ENCODE data around the gene MIX23. TPM values are rescaled to one million over a fixed set of nuclear protein-coding genes. Genes with fewer than 3 reads are reported as not detected.

Gene MIX23
- total and polyA plus RNA-seq, 11 donors = 15.1 to 73.8 (median 28.5) TPM

DNA sequence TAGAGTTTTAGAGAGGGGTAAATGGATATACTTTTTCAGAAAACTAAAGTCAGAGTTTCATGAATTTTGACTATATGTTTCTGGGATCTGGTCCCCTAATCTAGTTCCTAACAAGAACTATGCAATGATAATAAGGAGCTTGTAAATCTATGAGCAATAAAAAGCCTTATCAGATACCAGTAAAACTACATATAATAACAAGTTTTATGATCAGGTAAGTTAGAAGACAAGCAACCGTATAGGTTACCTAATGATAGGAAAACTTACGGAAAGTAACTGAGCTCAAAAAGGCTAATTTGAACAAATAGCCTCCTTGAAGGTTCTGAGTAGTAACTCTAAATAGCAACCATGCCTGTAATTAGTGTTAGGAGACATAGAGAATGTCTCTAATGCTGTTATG lies 21.0 kb downstream of the MIX23 start:
- no peak overlapping the region for H3K4me3 ChIP-seq
- H3K9me3 ChIP-seq = no peaks in the 10 kb centered on the region
- ATAC-seq (no peak), DNase-seq (no peak)
- TF ChIP-seq, protein P1, sequence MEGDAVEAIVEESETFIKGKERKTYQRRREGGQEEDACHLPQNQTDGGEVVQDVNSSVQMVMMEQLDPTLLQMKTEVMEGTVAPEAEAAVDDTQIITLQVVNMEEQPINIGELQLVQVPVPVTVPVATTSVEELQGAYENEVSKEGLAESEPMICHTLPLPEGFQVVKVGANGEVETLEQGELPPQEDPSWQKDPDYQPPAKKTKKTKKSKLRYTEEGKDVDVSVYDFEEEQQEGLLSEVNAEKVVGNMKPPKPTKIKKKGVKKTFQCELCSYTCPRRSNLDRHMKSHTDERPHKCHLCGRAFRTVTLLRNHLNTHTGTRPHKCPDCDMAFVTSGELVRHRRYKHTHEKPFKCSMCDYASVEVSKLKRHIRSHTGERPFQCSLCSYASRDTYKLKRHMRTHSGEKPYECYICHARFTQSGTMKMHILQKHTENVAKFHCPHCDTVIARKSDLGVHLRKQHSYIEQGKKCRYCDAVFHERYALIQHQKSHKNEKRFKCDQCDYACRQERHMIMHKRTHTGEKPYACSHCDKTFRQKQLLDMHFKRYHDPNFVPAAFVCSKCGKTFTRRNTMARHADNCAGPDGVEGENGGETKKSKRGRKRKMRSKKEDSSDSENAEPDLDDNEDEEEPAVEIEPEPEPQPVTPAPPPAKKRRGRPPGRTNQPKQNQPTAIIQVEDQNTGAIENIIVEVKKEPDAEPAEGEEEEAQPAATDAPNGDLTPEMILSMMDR (IDR thresholded peaks at IDR 0.05) = no peak
- no peak for TF ChIP-seq POLR2A (IDR thresholded peaks at IDR 0.05)
- H3K27me3 ChIP-seq = no peaks in the 10 kb centered on the region
- WGBS, 4 donors = 88 to 97% (median 94%) methylated on average over 2 of the region's 2 CpGs
- intact Hi-C loops (cut with DNase I) = loop anchor here in 1 of 10 donors (10.0 kb wide), 1 partner anchor 817 kb away; the partner anchor contains the start of gene POLQ
- H3K27ac ChIP-seq = no peak overlapping the region
- no peaks in the 10 kb centered on the region for H3K4me1 ChIP-seq
- H3K36me3 ChIP-seq = peaks cover 0 to 96% (median 69%) of the 10 kb centered on the region in 9 donors

DNA sequence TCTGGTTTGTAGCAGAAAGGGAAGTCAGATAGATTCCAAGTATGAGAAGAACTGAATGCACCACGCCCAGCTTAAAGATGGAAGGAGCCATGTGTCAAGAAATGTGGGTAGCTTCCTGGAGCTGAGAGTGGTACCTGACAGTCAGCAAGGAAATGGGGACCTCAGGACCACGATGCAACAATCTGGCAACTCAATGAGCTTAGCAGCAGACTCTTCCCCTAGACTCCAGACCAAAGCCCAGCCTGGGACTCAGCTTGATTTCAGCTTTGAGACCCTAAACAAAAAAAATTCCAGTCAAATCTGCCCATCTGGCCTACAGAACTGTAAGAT lies 24.4 kb downstream of the MIX23 start:
- Histone ChIP-seq H3K4me1 (no peaks in the 10 kb centered on the region), H3K9me3 (no peaks in the 10 kb centered on the region), H3K27me3 (no peaks in the 10 kb centered on the region), H3K36me3 (peaks cover 0 to 62% (median 36%) of the 10 kb centered on the region in 9 donors), H3K4me3 (no peak overlapping the region), H3K27ac (no peak overlapping the region)
- intact Hi-C loops (cut with DNase I) = loop anchor here in 2 of 10 donors (5.0 to 10.0 kb wide), 2 partner anchors 811 to 814 kb away; partner anchors contain the start of gene POLQ (in 2 of the 2)
- 88 to 93% (median 90%) methylated on average over 2 of the region's 2 CpGs for WGBS, 4 donors
- ATAC-seq = no peak
- TF ChIP-seq, protein P1 (IDR thresholded peaks at IDR 0.05) = no peak
- no peak for TF ChIP-seq POLR2A (IDR thresholded peaks at IDR 0.05)
- no peak for DNase-seq

DNA sequence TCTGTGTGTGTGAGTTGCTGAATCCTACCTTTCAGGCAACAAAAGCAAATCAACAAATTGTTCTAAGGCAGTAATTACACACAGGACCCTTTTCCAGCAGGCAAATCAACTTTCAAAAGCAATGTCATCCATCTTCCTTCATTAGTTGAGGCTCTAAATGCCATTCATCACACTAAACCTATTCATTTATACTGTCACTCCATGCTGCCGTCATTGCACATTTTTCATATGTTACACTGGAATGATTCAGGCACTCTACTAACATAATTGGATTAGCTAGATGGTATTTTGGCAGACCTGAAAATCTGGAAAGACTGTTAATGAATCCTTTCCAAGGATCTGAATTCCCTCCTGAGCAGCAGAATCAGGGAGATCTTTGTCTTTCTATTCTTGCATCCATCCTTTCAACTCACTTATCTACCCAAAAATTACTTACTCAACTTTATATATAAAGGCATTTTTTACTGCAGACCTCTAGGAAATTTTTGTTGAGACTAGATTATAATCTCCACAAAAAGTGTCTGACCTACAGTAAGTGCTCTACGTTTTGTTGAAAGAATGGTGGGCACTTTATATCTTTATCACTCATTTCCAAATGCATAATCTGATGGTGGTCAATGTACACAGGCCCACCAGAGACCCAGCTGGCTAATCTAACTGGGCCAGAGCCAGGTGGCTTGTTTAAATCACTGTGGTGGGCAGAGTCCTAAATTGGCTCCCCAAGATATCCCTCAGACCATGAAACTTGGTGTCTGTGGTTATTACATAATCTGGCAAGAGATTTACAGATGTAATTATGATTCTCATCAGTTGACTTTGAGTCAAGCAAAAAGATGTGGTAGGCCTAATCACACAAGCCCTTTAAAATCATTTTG lies 25.0 kb downstream of the MIX23 start:
- no peak overlapping the region for H3K4me3 ChIP-seq
- no peaks in the 10 kb centered on the region for H3K9me3 ChIP-seq
- intact Hi-C loops (cut with DNase I) = loop anchor here in 2 of 10 donors (5.0 to 10.0 kb wide), 2 partner anchors 811 to 813 kb away; partner anchors contain the start of gene POLQ (in 2 of the 2)
- 61 to 70% (median 68%) methylated on average over 2 of the region's 2 CpGs for WGBS, 4 donors
- H3K27me3 ChIP-seq = no peaks in the 10 kb centered on the region
- peaks cover 0 to 56% (median 32%) of the 10 kb centered on the region in 9 donors for H3K36me3 ChIP-seq
- peaks cover 0 to 2% (median 0%) of the 10 kb centered on the region in 12 donors for H3K4me1 ChIP-seq
- ATAC-seq = no peak
- DNase-seq = no peak
- TF ChIP-seq, protein P1 (IDR thresholded peaks at IDR 0.05) = no peak
- no peak for TF ChIP-seq POLR2A (IDR thresholded peaks at IDR 0.05)
- H3K27ac ChIP-seq = no peak overlapping the region

DNA sequence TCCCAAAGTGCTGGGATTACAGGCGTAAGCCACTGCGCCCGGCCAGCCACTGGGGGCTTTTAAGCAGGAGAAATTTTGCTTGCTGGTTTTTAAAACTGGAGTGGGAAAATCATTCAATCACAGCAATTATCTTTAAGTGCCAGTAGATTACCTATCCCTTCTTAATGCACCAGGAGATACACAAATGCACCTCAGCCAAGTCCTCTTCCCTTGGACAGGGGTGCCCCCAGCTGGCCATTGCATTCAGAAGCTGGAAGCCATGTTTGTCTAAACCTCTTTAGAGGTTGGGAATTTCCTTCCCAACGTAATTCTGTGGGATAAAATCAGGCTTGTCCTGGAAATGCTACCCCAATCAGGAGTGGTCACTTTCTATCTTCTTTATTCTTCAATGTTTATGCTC lies 26.6 kb downstream of the MIX23 start:
- no peak overlapping the region for H3K27ac ChIP-seq
- WGBS, 4 donors = 75 to 88% (median 81%) methylated on average over 4 of the region's 4 CpGs
- no peak overlapping the region for H3K4me3 ChIP-seq
- peaks cover 0 to 6% (median 0%) of the 10 kb centered on the region in 12 donors for H3K4me1 ChIP-seq
- H3K36me3 ChIP-seq = peaks cover 0 to 40% (median 16%) of the 10 kb centered on the region in 9 donors
- no peaks in the 10 kb centered on the region for H3K9me3 ChIP-seq
- H3K27me3 ChIP-seq = no peaks in the 10 kb centered on the region
- TF ChIP-seq, protein P1 (IDR thresholded peaks at IDR 0.05) = peak in 6 of 12 donors; percentile 17 to 46 (median 36)
- TF ChIP-seq POLR2A (IDR thresholded peaks at IDR 0.05) = no peak
- intact Hi-C loops (cut with DNase I) = loop anchor here in 2 of 10 donors (5.0 to 10.0 kb wide), 2 partner anchors 809 to 812 kb away; partner anchors contain the start of gene POLQ (in 2 of the 2)
- ATAC-seq = no peak
- no peak for DNase-seq
